MCF 10A (cell line): ENCODE results near the gene MIDN. TPM values are rescaled to one million over a fixed set of nuclear protein-coding genes. Genes with fewer than 3 reads are reported as not detected.

Experiments
- BruUV-seq: library from RNA; stranded (reverse); fragments of 400-500 nt; replicated peaks from 2 replicates; lab custom pipeline; 2021; lab: Mats Ljungman, UMichigan
- CTCF ChIA-PET: fragments of 300-600 bp; sonication (Branson Sonifier 250); formaldehyde crosslinking; extraction: SDS; loops from one replicate; lab custom pipeline; 2021; ENCODE audit warnings: antibody characterized with exemption, inconsistent platforms; lab: Yijun Ruan, JAX
- POLR2A ChIA-PET: fragments of 300-600, 350-650 bp; sonication (Branson Sonifier 250); formaldehyde crosslinking; extraction: SDS; loops from one replicate; lab custom pipeline; 2020; ENCODE audit warnings: antibody characterized with exemption, inconsistent platforms; lab: Yijun Ruan, JAX
- DNase-seq: peaks from one replicate; pipeline ENCODE4 v3.0.0-alpha.2; 2018; ENCODE audit not compliant: unreplicated experiment
- H3K27ac Mint-ChIP-seq: one replicate; pipeline ENCODE4 v1.8.0; 2022; ENCODE audit warnings: mild to moderate bottlenecking, low read depth, mixed read lengths; ENCODE audit not compliant: unreplicated experiment
- H3K27me3 Mint-ChIP-seq: one replicate; pipeline ENCODE4 v1.8.0; 2022; ENCODE audit warnings: mixed read lengths; ENCODE audit not compliant: insufficient read depth, unreplicated experiment
- H3K36me3 Mint-ChIP-seq: one replicate; pipeline ENCODE4 v1.8.0; 2022; ENCODE audit warnings: mild to moderate bottlenecking, moderate library complexity, mixed read lengths; ENCODE audit not compliant: insufficient read depth, unreplicated experiment
- H3K4me1 Mint-ChIP-seq: one replicate; pipeline ENCODE4 v1.8.0; 2022; ENCODE audit warnings: mixed read lengths; ENCODE audit not compliant: insufficient read depth, unreplicated experiment
- H3K4me3 Mint-ChIP-seq: one replicate; pipeline ENCODE4 v1.8.0; 2022; ENCODE audit warnings: mild to moderate bottlenecking, moderate library complexity, mixed read lengths; ENCODE audit not compliant: unreplicated experiment
- H3K9me3 Mint-ChIP-seq: one replicate; pipeline ENCODE4 v1.8.0; 2022; ENCODE audit warnings: mixed read lengths; ENCODE audit not compliant: unreplicated experiment
- CTCF ChIP-seq: fragments of 200-600 bp; IDR thresholded peaks from one replicate; pipeline ENCODE4 v1.8.0; 2022; ENCODE audit warnings: antibody characterized with exemption, mild to moderate bottlenecking; ENCODE audit not compliant: unreplicated experiment
- intact Hi-C: fragments of 100-400 bp; cut with micrococcal nuclease; formaldehyde crosslinking; loops from 2 replicates; pipeline ENCODE4 v1.14.1; 2022
- total RNA-seq: library from RNA; stranded (reverse); gene quantifications from 2 replicates; pipeline ENCODE4 v1.2.3, GENCODE V29; 2022

The MIDN gene
- total RNA-seq, 1 experiment from 2014 or later: 73.6 TPM

DNA sequence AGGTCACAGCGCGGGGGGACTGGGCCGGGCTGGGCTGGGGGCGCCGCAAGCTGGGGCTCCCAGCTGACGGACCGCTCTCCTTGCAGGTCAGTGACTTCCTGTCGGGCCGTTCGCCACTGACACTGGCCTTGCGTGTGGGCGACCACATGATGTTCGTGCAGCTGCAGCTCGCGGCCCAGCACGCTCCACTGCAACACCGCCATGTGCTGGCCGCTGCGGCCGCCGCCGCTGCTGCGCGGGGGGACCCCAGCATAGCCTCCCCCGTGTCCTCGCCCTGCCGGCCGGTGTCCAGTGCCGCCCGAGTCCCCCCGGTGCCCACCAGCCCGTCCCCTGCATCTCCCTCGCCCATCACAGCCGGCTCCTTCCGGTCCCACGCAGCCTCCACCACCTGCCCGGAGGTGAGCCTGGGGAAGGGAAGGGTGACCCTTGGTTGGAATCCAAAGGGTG is 5.7 kb downstream of the MIDN start:
- H3K27me3 Mint-ChIP-seq: no peaks in the 10 kb centered on the region
- peaks cover 87% of the 10 kb centered on the region for H3K36me3 Mint-ChIP-seq
- ChIA-PET POLR2A (interaction anchor here (1.6 to 2.9 kb wide), 5 partner anchors 8 to 21 kb away, joined by 5 to 89 read pairs (median 20); partner anchors contain the start of gene FAM174C), CTCF (interaction anchor here (1.8 to 1.9 kb wide), 2 partner anchors 10 to 12 kb away, joined by 17 to 19 read pairs; no protein-coding TSS in a partner anchor)
- intact Hi-C loops: no loop called here
- H3K4me3 Mint-ChIP-seq: no peak overlapping the region
- H3K4me1 Mint-ChIP-seq: peaks cover 14% of the 10 kb centered on the region
- no peaks in the 10 kb centered on the region for H3K9me3 Mint-ChIP-seq
- BruUV-seq: no TSS peak
- peak overlapping the region; percentile 86 for H3K27ac Mint-ChIP-seq
- no peak for TF ChIP-seq CTCF
- no peak for DNase-seq

GRCh38 chr19:1254530-1255185 is 6.3 kb downstream of the MIDN start:
- BruUV-seq: no TSS peak
- no peak for TF ChIP-seq CTCF
- ChIA-PET POLR2A (interaction anchor here (0.8 to 3.2 kb wide), 4 partner anchors 10 to 21 kb away, joined by 3 to 23 read pairs (median 8); partner anchors contain the start of genes CIRBP and FAM174C), CTCF (interaction anchor here (0.7 to 1.6 kb wide), 2 partner anchors 10 to 156 kb away, joined by 3 to 5 read pairs; no protein-coding TSS in a partner anchor)
- H3K27ac Mint-ChIP-seq: no peak overlapping the region
- intact Hi-C loops: no loop called here
- H3K9me3 Mint-ChIP-seq: no peaks in the 10 kb centered on the region
- peaks cover 89% of the 10 kb centered on the region for H3K36me3 Mint-ChIP-seq
- no peaks in the 10 kb centered on the region for H3K27me3 Mint-ChIP-seq
- no peak for DNase-seq
- peaks cover 14% of the 10 kb centered on the region for H3K4me1 Mint-ChIP-seq
- H3K4me3 Mint-ChIP-seq: no peak overlapping the region

GRCh38 chr19:1255186-1256161 is 7.1 kb downstream of the MIDN start:
- CTCF ChIA-PET: interaction anchor here (0.7 to 2.7 kb wide), 4 partner anchors 11 to 183 kb away, joined by 3 to 11 read pairs (median 4); no protein-coding TSS in a partner anchor
- intact Hi-C loops: no loop called here
- POLR2A ChIA-PET: interaction anchor here (0.8 to 3.2 kb wide), 3 partner anchors 11 to 20 kb away, joined by 3 to 23 read pairs (median 11); partner anchors contain the start of genes CIRBP and FAM174C

More at GRCh38 chr19:1255186-1256161, 7.1 kb downstream of the MIDN start:
- Mint-ChIP-seq H3K36me3 (peaks cover 89% of the 10 kb centered on the region), H3K9me3 (no peaks in the 10 kb centered on the region), H3K4me1 (peaks cover 14% of the 10 kb centered on the region), H3K27me3 (no peaks in the 10 kb centered on the region), H3K4me3 (no peak overlapping the region), H3K27ac (no peak overlapping the region)
- no peak for TF ChIP-seq CTCF
- no peak for DNase-seq
- no TSS peak for BruUV-seq
